ENCODE results near the gene CNN2. TPM values are rescaled to one million over a fixed set of nuclear protein-coding genes. Genes with fewer than 3 reads are reported as not detected.

CNN2 gene
- total RNA-seq, 6 experiments from 2014 or later = 483 to 579 (median 507) TPM

DNA sequence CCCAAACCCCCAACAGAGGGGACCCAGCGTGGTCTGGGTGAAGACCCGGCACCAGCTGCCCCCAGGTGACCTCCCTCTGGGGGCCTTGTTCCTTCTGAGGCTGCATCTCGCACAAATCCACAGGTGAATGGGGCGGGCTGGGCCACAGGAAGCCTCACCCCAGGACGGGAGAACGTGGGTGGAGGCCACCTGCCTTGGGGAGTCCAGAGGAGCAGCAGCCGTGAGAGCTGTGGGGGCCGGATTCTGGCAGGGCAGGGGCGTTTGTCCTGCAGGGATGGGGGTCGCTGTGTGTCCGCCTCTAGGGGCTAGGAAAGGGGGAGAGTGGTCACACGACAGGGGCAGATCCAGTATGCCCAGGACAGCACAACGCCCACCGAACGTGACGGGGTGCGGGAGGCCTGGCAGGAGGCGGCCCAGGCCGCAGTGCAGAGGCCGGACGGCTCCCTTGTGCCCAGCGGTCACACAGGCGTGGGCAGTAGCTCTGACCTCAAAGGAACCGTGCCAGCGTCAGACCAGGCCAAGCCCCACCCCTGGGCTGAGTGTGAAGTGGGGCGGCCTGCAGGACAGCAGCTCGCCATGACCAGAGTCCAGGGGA, 62.1 kb downstream of the CNN2 start:
- H3K27ac Mint-ChIP-seq = no peak overlapping the region
- DNase-seq = no peak
- TF ChIP-seq CTCF (IDR thresholded peaks at IDR 0.05) = no peak

More for the DNA sequence above, 62.1 kb downstream of the CNN2 start:
- no peaks in the 10 kb centered on the region for H3K9me3 Mint-ChIP-seq
- no peak overlapping the region for H3K4me3 Mint-ChIP-seq
- no peaks in the 10 kb centered on the region for H3K36me3 Mint-ChIP-seq (ENCODE audit: low read depth)
- H3K4me1 Mint-ChIP-seq (ENCODE audit: low read depth) = peaks cover under 1% of the 10 kb centered on the region; the same call in 1 of the 2 replicates
- no peaks in the 10 kb centered on the region; the same call in 1 of the 2 replicates for H3K27me3 Mint-ChIP-seq (ENCODE audit: insufficient read depth)

Other genes starting within 250 kb of the CNN2 start
- gene PTBP1, start 229.2 kb upstream of the CNN2 start, total RNA-seq (2021; fragmentation: NEBNext Ultra II Directional; extraction: Animal tissue kit (Norgen Biotek cat#: 25700)) = 100 to 1,000 TPM; 307 to 421 (median 380) TPM
- gene PLPPR3, start 204.7 kb upstream of the CNN2 start, total RNA-seq (2021; fragmentation: NEBNext Ultra II Directional; extraction: Animal tissue kit (Norgen Biotek cat#: 25700)) = under 1 TPM in 1 of 6 experiments, not detected in 5; 0.09 TPM
- not detected for gene AZU1, start 198.8 kb upstream of the CNN2 start, total RNA-seq (2021; fragmentation: NEBNext Ultra II Directional; extraction: Animal tissue kit (Norgen Biotek cat#: 25700))
- not detected for gene PRTN3, start 185.6 kb upstream of the CNN2 start, total RNA-seq (2021; fragmentation: NEBNext Ultra II Directional; extraction: Animal tissue kit (Norgen Biotek cat#: 25700))
- gene ELANE, start 174.3 kb upstream of the CNN2 start, total RNA-seq (2021; fragmentation: NEBNext Ultra II Directional; extraction: Animal tissue kit (Norgen Biotek cat#: 25700)) = under 1 TPM in 1 of 6 experiments, not detected in 5; 0.21 TPM
- 1 to 10 TPM in 3 of 6 experiments, under 1 TPM in 3; 0.84 to 1.7 (median 0.98) TPM for gene CFD, start 166.9 kb upstream of the CNN2 start, total RNA-seq (2021; fragmentation: NEBNext Ultra II Directional; extraction: Animal tissue kit (Norgen Biotek cat#: 25700))
- gene MED16, start 133.4 kb upstream of the CNN2 start, total RNA-seq (2021; fragmentation: NEBNext Ultra II Directional; extraction: Animal tissue kit (Norgen Biotek cat#: 25700)) = 10 to 100 TPM; 58.1 to 91.0 (median 70.9) TPM
- gene RNU6-9, start 133.1 kb upstream of the CNN2 start, total RNA-seq (2021; fragmentation: NEBNext Ultra II Directional; extraction: Animal tissue kit (Norgen Biotek cat#: 25700)) = not detected
- gene R3HDM4, start 113.4 kb upstream of the CNN2 start, total RNA-seq (2021; fragmentation: NEBNext Ultra II Directional; extraction: Animal tissue kit (Norgen Biotek cat#: 25700)) = 10 to 100 TPM; 41.9 to 53.4 (median 45.9) TPM
- gene KISS1R, start 109.3 kb upstream of the CNN2 start, total RNA-seq (2021; fragmentation: NEBNext Ultra II Directional; extraction: Animal tissue kit (Norgen Biotek cat#: 25700)) = not detected
- gene ARID3A, start 100.6 kb upstream of the CNN2 start, total RNA-seq (2021; fragmentation: NEBNext Ultra II Directional; extraction: Animal tissue kit (Norgen Biotek cat#: 25700)) = 10 to 100 TPM; 35.1 to 44.2 (median 38.4) TPM
- 10 to 100 TPM; 47.5 to 55.8 (median 51.3) TPM for gene WDR18, start 42.3 kb upstream of the CNN2 start, total RNA-seq (2021; fragmentation: NEBNext Ultra II Directional; extraction: Animal tissue kit (Norgen Biotek cat#: 25700))
- gene GRIN3B, start 26.2 kb upstream of the CNN2 start, total RNA-seq (2021; fragmentation: NEBNext Ultra II Directional; extraction: Animal tissue kit (Norgen Biotek cat#: 25700)) = under 1 TPM; 0.34 to 0.66 (median 0.41) TPM
- gene TMEM259, start 5.5 kb upstream of the CNN2 start, total RNA-seq (2021; fragmentation: NEBNext Ultra II Directional; extraction: Animal tissue kit (Norgen Biotek cat#: 25700)) = 100 to 1,000 TPM; 127 to 164 (median 149) TPM
- not detected for gene RNU6-2, start 5.1 kb upstream of the CNN2 start, total RNA-seq (2021; fragmentation: NEBNext Ultra II Directional; extraction: Animal tissue kit (Norgen Biotek cat#: 25700))
- gene ABCA7, start 13.5 kb downstream of the CNN2 start, total RNA-seq (2021; fragmentation: NEBNext Ultra II Directional; extraction: Animal tissue kit (Norgen Biotek cat#: 25700)) = 1 to 10 TPM; 4.6 to 8.1 (median 6.6) TPM
- gene ARHGAP45, start 40.6 kb downstream of the CNN2 start, total RNA-seq (2021; fragmentation: NEBNext Ultra II Directional; extraction: Animal tissue kit (Norgen Biotek cat#: 25700)) = under 1 TPM; 0.28 to 0.74 (median 0.60) TPM
- 100 to 1,000 TPM; 224 to 289 (median 250) TPM for gene POLR2E, start 68.8 kb downstream of the CNN2 start, total RNA-seq (2021; fragmentation: NEBNext Ultra II Directional; extraction: Animal tissue kit (Norgen Biotek cat#: 25700))
- 100 to 1,000 TPM; 193 to 237 (median 223) TPM for gene GPX4, start 77.4 kb downstream of the CNN2 start, total RNA-seq (2021; fragmentation: NEBNext Ultra II Directional; extraction: Animal tissue kit (Norgen Biotek cat#: 25700))
- 10 to 100 TPM; 33.7 to 49.8 (median 41.5) TPM for gene SBNO2, start 147.7 kb downstream of the CNN2 start, total RNA-seq (2021; fragmentation: NEBNext Ultra II Directional; extraction: Animal tissue kit (Norgen Biotek cat#: 25700))
- gene STK11, start 179.2 kb downstream of the CNN2 start, total RNA-seq (2021; fragmentation: NEBNext Ultra II Directional; extraction: Animal tissue kit (Norgen Biotek cat#: 25700)) = 10 to 100 TPM; 52.9 to 59.1 (median 56.7) TPM
- 10 to 100 TPM in 1 of 6 experiments, 1 to 10 TPM in 5; 7.6 to 12.7 (median 8.6) TPM for gene CBARP, start 211.4 kb downstream of the CNN2 start, total RNA-seq (2021; fragmentation: NEBNext Ultra II Directional; extraction: Animal tissue kit (Norgen Biotek cat#: 25700))
- gene ATP5F1D, start 215.1 kb downstream of the CNN2 start, total RNA-seq (2021; fragmentation: NEBNext Ultra II Directional; extraction: Animal tissue kit (Norgen Biotek cat#: 25700)) = 100 to 1,000 TPM; 190 to 243 (median 217) TPM
- 10 to 100 TPM; 58.4 to 73.3 (median 67.4) TPM for gene MIDN, start 222.0 kb downstream of the CNN2 start, total RNA-seq (2021; fragmentation: NEBNext Ultra II Directional; extraction: Animal tissue kit (Norgen Biotek cat#: 25700))
- 100 to 1,000 TPM; 160 to 243 (median 190) TPM for gene CIRBP, start 242.7 kb downstream of the CNN2 start, total RNA-seq (2021; fragmentation: NEBNext Ultra II Directional; extraction: Animal tissue kit (Norgen Biotek cat#: 25700))
- 10 to 100 TPM; 54.2 to 77.6 (median 63.8) TPM for gene FAM174C, start 248.9 kb downstream of the CNN2 start, total RNA-seq (2021; fragmentation: NEBNext Ultra II Directional; extraction: Animal tissue kit (Norgen Biotek cat#: 25700))